ENCODE measurements around the gene PDLIM4.

GRCh38 chr5:132224716-132225115 lies 32.8 kb upstream of the PDLIM4 start:
- TF ChIP-seq CTCF (conservative IDR thresholded peaks at IDR 0.05 in 1 of 2, IDR thresholded peaks at IDR 0.05 in 1 of 2; ENCODE audit: extremely low read depth in 1 of 2, insufficient read depth in 1 of 2, low read depth in 1 of 2, low read length in 2 of 2): no peak
- TF ChIP-seq EZH2 (IDR thresholded peaks at IDR 0.05; ENCODE audit: borderline replicate concordance, low read length): no peak
